HCT116 (cell line): ENCODE data around the gene CDH23. TPM values are rescaled to one million over a fixed set of nuclear protein-coding genes. Genes with fewer than 3 reads are reported as not detected.

Experiments used
- ATAC-seq: fragments of 200-7000 bp; cut with Tn5 transposase; 2 replicates; pipeline ENCODE4 v1.9.1; 2020; ENCODE audit warnings: mild to moderate bottlenecking, moderate library complexity
- BruUV-seq: library from RNA; stranded (reverse); fragments of 400-500 nt; replicated peaks from 2 replicates; lab custom pipeline; 2021; lab: Mats Ljungman, UMichigan
- CTCF ChIA-PET: fragments of 300-600 bp; sonication (Branson Sonifier 250); formaldehyde crosslinking; loops from one replicate; lab custom pipeline; 2021; ENCODE audit warnings: antibody characterized with exemption; lab: Charles Lee
- POLR2A ChIA-PET: fragments of 300-600, 350-600 bp; sonication (Branson Sonifier 250); formaldehyde crosslinking; loops from one replicate; lab custom pipeline; 2021; ENCODE audit warnings: antibody characterized with exemption; lab: Charles Lee
- RAD21 ChIA-PET, 2 experiments: fragments of 300-600 bp; sonication (Branson Sonifier 250); formaldehyde crosslinking; loops; one replicate each; lab custom pipeline; 2023; ENCODE audit warnings: low total read pairs in 2 of 2; ENCODE audit not compliant: uncharacterized antibody in 2 of 2, unreplicated experiment in 2 of 2, low non-redundant PET in 1 of 2; lab: Charles Lee
- DNase-seq: peaks from one replicate; pipeline ENCODE4 v3.0.0-alpha.2; 2010; ENCODE audit warnings: low read depth, low spot score
- H2AFZ ChIP-seq: fragments of 200-600 bp; shearing (Covaris generic), sonication (generic); 2 replicates; pipeline ENCODE4 v1.6.1; 2017; ENCODE audit warnings: low read depth, mixed run types, mixed read lengths, antibody characterized with exemption, low read length; ENCODE audit not compliant: poor library complexity, severe bottlenecking
- H3K27ac ChIP-seq: 2 replicates; pipeline ENCODE4 v1.5.1; 2012; ENCODE audit warnings: low read depth, low read length
- H3K27me3 ChIP-seq: fragments of 200-600 bp; sonication (generic); 2 replicates; pipeline ENCODE4 v1.6.1; 2016; ENCODE audit warnings: mixed run types, low read length, mixed read lengths; ENCODE audit not compliant: insufficient read depth
- H3K36me3 ChIP-seq, 2 experiments: fragments of 200-500 bp in 1 of 2; fragments of 200-600 bp in 1 of 2; sonication (Bioruptor generic) in 1 of 2; sonication (generic) in 1 of 2; 2 replicates each; pipeline versions ENCODE4 v1.5.1 to v1.6.1; 2014 to 2016; ENCODE audit warnings: low read length in 2 of 2, inconsistent platforms in 1 of 2, mixed read lengths in 1 of 2, mixed run types in 1 of 2; ENCODE audit not compliant: insufficient read depth in 2 of 2, control insufficient read depth in 1 of 2
- H3K4me1 ChIP-seq, 2 experiments: fragments of 200-600 bp in 1 of 2; sonication (generic) in 1 of 2; 2 replicates each; pipeline versions ENCODE4 v1.5.1 to v1.6.1; 2012 to 2017; ENCODE audit warnings: low read length in 2 of 2, inconsistent platforms in 1 of 2, mild to moderate bottlenecking in 1 of 2, mixed read lengths in 1 of 2, mixed run types in 1 of 2, moderate library complexity in 1 of 2; ENCODE audit not compliant: insufficient read depth in 2 of 2, control insufficient read depth in 1 of 2
- H3K4me2 ChIP-seq: fragments of 200-600 bp; sonication (generic); 2 replicates; pipeline ENCODE4 v1.6.1; 2017; ENCODE audit warnings: mixed run types, low read length, mixed read lengths
- H3K4me3 ChIP-seq, 2 experiments: fragments of 200-600 bp in 1 of 2; sonication (generic) in 1 of 2; replicated peaks in 1 of 2; 2 replicates each; pipeline ENCODE4 v1.5.1; 2011 to 2016; ENCODE audit warnings: low read length in 2 of 2, control low read depth in 1 of 2, low read depth in 1 of 2, mild to moderate bottlenecking in 1 of 2, mixed read lengths in 1 of 2, mixed run types in 1 of 2
- H3K79me2 ChIP-seq: fragments of 200-600 bp; sonication (generic); 2 replicates; pipeline ENCODE4 v1.6.1; 2017; ENCODE audit warnings: mild to moderate bottlenecking, mixed run types, low read length, moderate library complexity, mixed read lengths; ENCODE audit not compliant: insufficient read depth
- H3K9ac ChIP-seq: fragments of 200-600 bp; sonication (generic); 2 replicates; pipeline ENCODE4 v1.6.1; 2016; ENCODE audit warnings: low read length, mixed read lengths
- H3K9me2 ChIP-seq: fragments of 200-600 bp; sonication (generic), shearing (Covaris generic); 2 replicates; pipeline ENCODE4 v1.6.1; 2017; ENCODE audit warnings: mixed run types, mild to moderate bottlenecking, moderate library complexity; ENCODE audit not compliant: insufficient read depth
- H3K9me3 ChIP-seq, 2 experiments: fragments of 200-500 bp in 1 of 2; fragments of 200-600 bp in 1 of 2; sonication (Bioruptor generic) in 1 of 2; sonication (generic) in 1 of 2; 2 replicates each; pipeline ENCODE4 v1.6.1; 2014 to 2017; ENCODE audit warnings: low read length in 2 of 2, mixed read lengths in 2 of 2, inconsistent platforms in 1 of 2, low read depth in 1 of 2, mild to moderate bottlenecking in 1 of 2, mixed run types in 1 of 2, moderate library complexity in 1 of 2; ENCODE audit not compliant: control insufficient read depth in 1 of 2, insufficient read depth in 1 of 2
- H4K20me1 ChIP-seq: fragments of 200-600 bp; sonication (generic), shearing (Covaris generic); 2 replicates; pipeline ENCODE4 v1.6.1; 2017; ENCODE audit warnings: mixed run types, mild to moderate bottlenecking, moderate library complexity; ENCODE audit not compliant: insufficient read depth
- CBX3 ChIP-seq: IDR thresholded peaks from 2 replicates; pipeline ENCODE4 v1.6.1; 2012; ENCODE audit warnings: low read depth
- CEBPB ChIP-seq: IDR thresholded peaks from 2 replicates; pipeline ENCODE4 v1.6.1; 2012; ENCODE audit warnings: low read depth
- CTCF ChIP-seq, 3 experiments: fragments of 200-600 bp in 1 of 3; sonication (generic) in 1 of 3; IDR thresholded peaks in 2 of 3; conservative IDR thresholded peaks in 1 of 3; 2 replicates each; pipeline ENCODE4 v1.5.1; 2012 to 2017; ENCODE audit warnings: low read depth in 2 of 3, low read length in 2 of 3, antibody characterized with exemption in 1 of 3, borderline replicate concordance in 1 of 3, control low read depth in 1 of 3, mild to moderate bottlenecking in 1 of 3, mixed read lengths in 1 of 3, mixed run types in 1 of 3, moderate library complexity in 1 of 3; ENCODE audit not compliant: insufficient read depth in 1 of 3
- EGR1 ChIP-seq: IDR thresholded peaks from 2 replicates; pipeline ENCODE4 v1.6.1; 2012; ENCODE audit warnings: low read depth
- ELF1 ChIP-seq: IDR thresholded peaks from 2 replicates; pipeline ENCODE4 v1.6.1; 2012; ENCODE audit warnings: low read depth, borderline replicate concordance
- EZH2 ChIP-seq: fragments of 200-600 bp; sonication (generic); IDR thresholded peaks from 2 replicates; pipeline ENCODE4 v1.6.1; 2017; ENCODE audit warnings: antibody characterized with exemption, mixed run types
- JUND ChIP-seq: IDR thresholded peaks from 2 replicates; pipeline ENCODE4 v1.6.1; 2012
- POLR2A ChIP-seq: IDR thresholded peaks from 2 replicates; pipeline ENCODE4 v1.7.0; 2011; ENCODE audit warnings: borderline replicate concordance; ENCODE audit not compliant: insufficient read depth, insufficient read length; ENCODE audit errors: extremely low read depth
- POLR2AphosphoS5 ChIP-seq: IDR thresholded peaks from 2 replicates; pipeline ENCODE4 v1.6.1; 2011; ENCODE audit warnings: mild to moderate bottlenecking, low read depth, low read length, moderate library complexity
- RAD21 ChIP-seq: IDR thresholded peaks from 2 replicates; pipeline ENCODE4 v1.6.1; 2012; ENCODE audit warnings: low read depth, mild to moderate bottlenecking
- REST ChIP-seq: IDR thresholded peaks from 2 replicates; pipeline ENCODE4 v1.6.1; 2012; ENCODE audit warnings: low read depth
- SIN3A ChIP-seq: IDR thresholded peaks from 2 replicates; pipeline ENCODE4 v1.6.1; 2012; ENCODE audit warnings: low read depth
- SP1 ChIP-seq: IDR thresholded peaks from 2 replicates; pipeline ENCODE4 v1.6.1; 2012; ENCODE audit warnings: low read depth
- SRF ChIP-seq: IDR thresholded peaks from 2 replicates; pipeline ENCODE4 v1.6.1; 2012; ENCODE audit warnings: low read depth
- YY1 ChIP-seq: IDR thresholded peaks from 2 replicates; pipeline ENCODE4 v1.6.1; 2011; ENCODE audit warnings: low read length, low read depth, moderate library complexity, mild to moderate bottlenecking; ENCODE audit not compliant: insufficient replicate concordance; ENCODE audit errors: extremely low read depth
- ZBTB33 ChIP-seq: IDR thresholded peaks from 2 replicates; pipeline ENCODE4 v1.6.1; 2011; ENCODE audit warnings: mild to moderate bottlenecking, low read length, moderate library complexity; ENCODE audit not compliant: insufficient replicate concordance; ENCODE audit errors: extremely low read depth
- ZFX ChIP-seq: fragments of 450-650 bp; IDR thresholded peaks from 2 replicates; pipeline ENCODE4 v1.6.1; 2017
- ZNF274 ChIP-seq: fragments of 200-500 bp; sonication (Bioruptor generic); IDR thresholded peaks from 2 replicates; pipeline ENCODE4 v1.6.1; 2014; ENCODE audit warnings: mild to moderate bottlenecking, low read depth, low read length, inconsistent platforms
- intact Hi-C: fragments of 100-400 bp; cut with micrococcal nuclease; formaldehyde crosslinking; loops from 2 replicates; pipeline ENCODE4 v1.10.0; 2022
- total RNA-seq: library from RNA; stranded (reverse); gene quantifications from one replicate; pipeline ENCODE4 v1.2.1, GENCODE V29; 2021; ENCODE audit not compliant: unreplicated experiment
- TF ChIP-seq, protein P1 (sequence below): IDR thresholded peaks from 2 replicates; pipeline ENCODE4 v1.6.1; 2012
- TF ChIP-seq, protein P2 (sequence below): IDR thresholded peaks from 2 replicates; pipeline ENCODE4 v1.6.1; 2012

CDH23 gene
- total RNA-seq, 1 experiment from 2014 or later, result not detected

DNA sequence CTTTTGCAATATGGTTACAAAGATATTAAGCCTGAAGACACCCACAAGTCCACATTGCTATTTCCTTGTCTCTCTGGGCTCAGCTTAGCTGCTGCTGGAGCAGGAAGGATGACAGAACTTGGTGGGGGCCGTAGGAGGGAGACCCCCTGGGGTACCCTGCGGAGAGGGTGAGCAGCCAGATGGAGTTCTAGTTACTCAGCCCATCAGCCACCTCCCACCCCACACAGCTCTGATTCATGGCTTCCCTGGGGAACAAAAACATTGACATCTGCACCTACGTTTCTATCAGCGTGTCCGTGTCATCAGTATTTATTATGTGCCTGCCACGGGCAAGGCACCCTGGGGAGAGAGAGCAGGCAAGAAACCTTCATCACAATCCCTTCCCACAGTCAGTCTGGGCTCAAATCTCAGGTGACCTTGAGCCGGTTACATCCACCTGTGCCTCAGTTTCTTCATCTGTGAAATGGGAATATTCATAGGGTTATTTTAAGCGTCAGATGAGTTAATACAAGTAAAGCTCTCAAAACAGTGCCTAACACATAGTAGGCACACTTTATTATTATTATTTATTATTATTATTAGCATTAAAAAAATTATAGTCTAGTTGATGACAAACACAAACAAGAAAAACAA is 191.3 kb downstream of the CDH23 start:
- Histone ChIP-seq H3K9ac (no peak overlapping the region), H2AFZ (no peak overlapping the region), H3K4me3 (no peak overlapping the region), H3K79me2 (no peaks in the 10 kb centered on the region), H3K4me1 (no peaks in the 10 kb centered on the region), H3K9me2 (no peaks in the 10 kb centered on the region), H3K36me3 (no peaks in the 10 kb centered on the region), H3K4me2 (no peak overlapping the region), H3K27ac (no peak overlapping the region), H4K20me1 (no peaks in the 10 kb centered on the region), H3K27me3 (peaks cover 40% of the 10 kb centered on the region), H3K9me3 (no peaks in the 10 kb centered on the region)
- BruUV-seq, result no TSS peak
- ChIA-PET CTCF (no interaction called here), POLR2A (interaction anchor here (0.5 kb wide), 1 partner anchor 103 kb away, joined by 4 read pairs; no protein-coding TSS in a partner anchor), RAD21 (no interaction called here)
- DNase-seq, result no peak
- intact Hi-C loops, result loop anchor here (10.0 kb wide), 1 partner anchor 207 kb away; no protein-coding TSS in a partner anchor
- ATAC-seq, result no peak
- TF ChIP-seq ZNF274, result no peak
- no peak for TF ChIP-seq ZFX
- TF ChIP-seq ZBTB33, result no peak
- no peak for TF ChIP-seq CEBPB
- TF ChIP-seq, protein P1, sequence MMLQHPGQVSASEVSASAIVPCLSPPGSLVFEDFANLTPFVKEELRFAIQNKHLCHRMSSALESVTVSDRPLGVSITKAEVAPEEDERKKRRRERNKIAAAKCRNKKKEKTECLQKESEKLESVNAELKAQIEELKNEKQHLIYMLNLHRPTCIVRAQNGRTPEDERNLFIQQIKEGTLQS, result no peak
- no peak for TF ChIP-seq EGR1
- TF ChIP-seq JUND, result no peak
- TF ChIP-seq SP1, result no peak
- TF ChIP-seq POLR2A, result no peak
- no peak for TF ChIP-seq SRF
- TF ChIP-seq CTCF (IDR thresholded peaks at IDR 0.05 in 2 of 3, conservative IDR thresholded peaks at IDR 0.05 in 1 of 3; ENCODE audit: borderline replicate concordance in 1 of 3, insufficient read depth in 1 of 3, low read depth in 2 of 3, low read length in 2 of 3), result no peak
- no peak for TF ChIP-seq RAD21
- no peak for TF ChIP-seq ELF1
- no peak for TF ChIP-seq CBX3
- no peak for TF ChIP-seq REST
- no peak for TF ChIP-seq POLR2AphosphoS5
- no peak for TF ChIP-seq SIN3A
- TF ChIP-seq EZH2, result no peak
- TF ChIP-seq, protein P2, sequence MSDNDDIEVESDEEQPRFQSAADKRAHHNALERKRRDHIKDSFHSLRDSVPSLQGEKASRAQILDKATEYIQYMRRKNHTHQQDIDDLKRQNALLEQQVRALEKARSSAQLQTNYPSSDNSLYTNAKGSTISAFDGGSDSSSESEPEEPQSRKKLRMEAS, result no peak
- no peak for TF ChIP-seq YY1
